GM08714 (cell line): ENCODE results near the gene PTF1A.

Experiments
- H3K4me3 ChIP-seq: fragments of 200-500 bp; sonication (Bioruptor generic); 2 replicates; pipeline ENCODE4 v1.5.1; 2014; ENCODE audit warnings: mild to moderate bottlenecking, low read length, inconsistent platforms
- ZNF274 ChIP-seq: IDR thresholded peaks from 2 replicates; pipeline ENCODE4 v1.6.1; 2012; ENCODE audit warnings: mild to moderate bottlenecking, low read depth, low read length

The PTF1A gene

GRCh38 chr10:23172429-23173213 lies 19.5 kb upstream of the PTF1A start:
- H3K4me3 ChIP-seq, result no peak overlapping the region
- no peak for TF ChIP-seq ZNF274

DNA sequence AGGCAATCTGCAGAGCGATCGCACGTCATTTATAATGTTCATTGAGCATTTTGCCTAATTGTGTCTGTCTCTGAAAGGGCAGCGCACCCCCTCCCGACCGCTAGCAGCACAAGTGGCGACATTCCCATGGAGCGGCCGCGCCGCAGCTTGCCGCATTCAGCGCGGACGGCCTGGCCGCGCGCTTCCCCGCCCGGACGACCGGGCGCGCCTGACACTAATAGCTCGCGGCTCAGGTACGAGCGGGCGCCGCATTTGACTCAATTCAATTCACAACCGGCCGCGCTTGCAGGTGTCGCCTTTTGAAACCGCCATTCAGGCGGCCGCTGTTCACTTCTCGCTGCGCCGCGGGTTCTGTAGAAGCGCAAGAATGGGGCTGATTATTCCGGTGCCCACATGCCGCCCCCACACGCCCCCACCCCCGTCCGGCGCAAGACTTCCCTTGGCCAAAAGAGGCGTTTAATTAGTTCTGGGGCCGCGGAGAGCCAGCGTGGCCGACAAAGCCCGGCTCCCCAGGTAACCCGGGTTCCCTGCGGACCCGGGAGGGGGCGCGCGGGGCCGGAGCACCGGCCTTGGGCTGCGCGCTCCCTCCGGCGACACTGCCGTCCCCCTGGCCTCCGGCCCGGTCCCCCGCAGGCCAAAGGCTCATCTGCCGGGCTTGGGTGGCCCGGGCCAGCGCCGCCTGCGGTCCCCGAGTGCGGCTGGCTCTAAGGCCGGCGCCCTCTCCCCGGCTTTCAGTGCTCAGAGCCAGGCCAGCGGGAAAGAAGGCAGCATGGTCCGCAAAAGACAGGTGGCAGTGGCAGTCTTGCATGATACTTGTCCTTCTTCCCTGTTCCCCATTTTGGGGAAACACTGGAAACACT lies 18.7 kb upstream of the PTF1A start:
- no peak for TF ChIP-seq ZNF274
- H3K4me3 ChIP-seq, result no peak overlapping the region

- no peak overlapping the region for H3K4me3 ChIP-seq
- TF ChIP-seq ZNF274, result no peak
Observed at GRCh38 chr10:23174074-23174976, 17.8 kb upstream of the PTF1A start.

- TF ChIP-seq ZNF274, result no peak
- H3K4me3 ChIP-seq, result no peak overlapping the region
Observed at GRCh38 chr10:23174977-23175512, 17.1 kb upstream of the PTF1A start.

DNA sequence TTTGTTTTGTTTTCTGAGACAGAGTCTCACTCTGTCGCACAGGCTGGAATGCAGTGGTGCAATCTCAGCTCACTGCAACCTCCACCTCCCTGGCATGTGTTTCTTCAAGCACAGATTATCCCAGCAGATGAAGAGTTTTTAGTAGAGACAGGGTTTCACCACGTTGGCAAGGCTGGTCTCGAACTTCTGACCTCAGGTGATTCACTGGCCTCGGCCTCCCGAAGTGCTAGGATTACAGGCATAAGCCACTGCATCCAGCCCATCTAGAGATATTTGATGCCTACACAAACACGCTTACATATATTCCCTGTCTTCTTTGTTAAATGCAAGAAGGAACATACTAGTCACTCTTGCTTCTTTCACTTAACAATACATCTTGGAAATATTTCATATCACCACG lies 5.9 kb upstream of the PTF1A start:
- TF ChIP-seq ZNF274, result no peak
- H3K4me3 ChIP-seq, result no peak overlapping the region

DNA sequence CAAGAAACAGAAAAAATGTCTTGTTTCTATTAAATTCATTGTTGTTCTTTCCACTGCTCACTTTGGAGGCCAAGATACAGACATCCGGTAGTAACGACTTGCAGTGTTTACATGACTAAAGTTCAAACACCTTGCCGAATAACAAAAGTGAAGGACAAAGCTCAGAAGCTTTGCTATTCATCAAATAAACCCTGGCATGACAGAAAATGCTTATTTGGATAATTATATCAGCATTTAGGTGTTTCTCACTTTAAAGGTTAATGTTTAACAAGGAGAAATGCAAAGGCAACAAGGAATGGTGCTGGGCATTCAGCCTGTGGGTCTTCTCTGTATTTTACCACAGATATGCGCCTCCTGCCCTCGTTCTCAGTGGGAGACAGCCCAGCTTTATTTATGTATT lies 5.4 kb upstream of the PTF1A start:
- H3K4me3 ChIP-seq, result no peak overlapping the region
- TF ChIP-seq ZNF274, result no peak

DNA sequence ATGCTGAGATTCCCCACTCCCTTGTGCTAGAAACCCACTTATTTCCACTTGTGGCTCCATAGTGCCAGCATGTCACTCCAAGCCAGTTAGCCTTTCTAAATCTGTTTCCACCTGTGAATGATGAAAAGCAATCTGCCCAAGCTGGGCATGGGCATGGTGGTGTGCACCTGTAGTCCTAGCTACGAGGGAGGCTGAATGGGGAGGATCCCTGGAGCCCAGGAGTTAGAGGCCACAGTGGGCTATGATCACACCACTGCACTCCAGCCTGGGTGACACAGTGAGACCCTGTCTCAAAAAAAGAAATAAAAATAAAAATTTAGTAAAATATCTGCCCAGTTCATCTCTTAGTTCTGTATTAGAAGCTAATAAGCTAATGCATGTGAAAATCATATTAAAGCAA lies 5.0 kb upstream of the PTF1A start:
- H3K4me3 ChIP-seq, result no peak overlapping the region
- TF ChIP-seq ZNF274, result no peak

- no peak for TF ChIP-seq ZNF274
- H3K4me3 ChIP-seq, result no peak overlapping the region
Observed at GRCh38 chr10:23189024-23189423, 3.1 kb upstream of the PTF1A start.

DNA sequence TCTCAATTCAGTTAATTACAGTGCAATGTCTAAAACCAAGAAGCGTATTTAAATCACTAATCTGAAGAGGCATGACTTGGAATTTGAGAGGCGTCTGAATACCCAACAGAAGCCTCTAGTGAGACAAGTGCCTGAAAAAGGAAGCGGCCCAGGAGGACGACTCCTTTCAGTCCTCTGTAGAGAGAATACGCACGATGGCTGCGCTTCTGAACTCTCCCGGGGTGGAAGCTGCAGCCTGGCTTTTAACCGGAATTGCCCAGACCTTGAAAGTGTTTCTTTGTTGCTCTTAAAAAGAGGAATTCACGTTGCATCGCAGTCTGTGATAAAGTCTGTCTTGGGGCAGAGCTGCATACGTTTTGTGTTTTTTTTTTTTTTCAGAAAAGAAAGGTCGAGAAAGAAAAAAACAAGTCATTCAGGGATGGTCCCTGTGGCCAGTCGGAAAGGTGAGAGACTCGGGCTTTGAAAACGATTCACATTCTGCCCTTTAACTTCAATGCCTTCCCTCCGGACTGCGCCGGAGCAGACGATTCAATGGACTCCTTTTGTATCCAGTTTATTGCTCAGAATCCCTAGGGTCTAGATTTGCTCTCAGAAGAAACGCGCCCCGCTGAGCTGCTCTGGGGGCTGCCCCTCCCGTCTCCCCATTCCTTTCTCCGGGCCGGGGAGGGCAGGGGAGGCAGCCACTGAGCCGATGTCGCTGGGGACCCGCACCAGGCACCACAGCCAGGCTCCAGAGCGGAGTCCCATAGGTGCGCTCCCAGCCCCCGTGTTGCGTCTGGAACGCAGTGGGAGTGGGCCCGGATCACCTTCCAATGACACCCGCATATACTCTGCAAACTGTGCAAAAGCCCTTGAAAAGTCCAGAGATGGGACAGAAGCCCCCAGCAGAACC lies 994 bp upstream of the PTF1A start:
- TF ChIP-seq ZNF274, result no peak
- H3K4me3 ChIP-seq, result no peak overlapping the region

- H3K4me3 ChIP-seq, result no peak overlapping the region
- TF ChIP-seq ZNF274, result no peak
Observed at GRCh38 chr10:23192712-23193434, 761 bp downstream of the PTF1A start.

GRCh38 chr10:23193435-23194074 lies 1.4 kb downstream of the PTF1A start:
- TF ChIP-seq ZNF274, result no peak
- no peak overlapping the region for H3K4me3 ChIP-seq

GRCh38 chr10:23194471-23194965 lies 2.4 kb downstream of the PTF1A start:
- H3K4me3 ChIP-seq, result no peak overlapping the region
- TF ChIP-seq ZNF274, result no peak
